Panc1 (cell line): ENCODE results near the gene TJP3.

ENCODE experiments used
- CTCF ChIP-seq: fragments of 450-650 bp; IDR thresholded peaks from 2 replicates; pipeline ENCODE4 v1.5.1; 2017; ENCODE audit warnings: mild to moderate bottlenecking
- POLR2AphosphoS5 ChIP-seq: IDR thresholded peaks from 2 replicates; pipeline ENCODE4 v1.6.1; 2012; ENCODE audit warnings: mild to moderate bottlenecking, low read depth, low read length, moderate library complexity
- TF ChIP-seq, protein P1 (sequence below), 2 experiments: IDR thresholded peaks; 2 replicates each; pipeline ENCODE4 v1.6.1; 2011 to 2012; ENCODE audit warnings: low read depth in 2 of 2, control low read depth in 1 of 2, low read length in 1 of 2, mild to moderate bottlenecking in 1 of 2, moderate library complexity in 1 of 2; ENCODE audit not compliant: insufficient read depth in 1 of 2

- TF ChIP-seq CTCF: no peak
- TF ChIP-seq, protein P1, sequence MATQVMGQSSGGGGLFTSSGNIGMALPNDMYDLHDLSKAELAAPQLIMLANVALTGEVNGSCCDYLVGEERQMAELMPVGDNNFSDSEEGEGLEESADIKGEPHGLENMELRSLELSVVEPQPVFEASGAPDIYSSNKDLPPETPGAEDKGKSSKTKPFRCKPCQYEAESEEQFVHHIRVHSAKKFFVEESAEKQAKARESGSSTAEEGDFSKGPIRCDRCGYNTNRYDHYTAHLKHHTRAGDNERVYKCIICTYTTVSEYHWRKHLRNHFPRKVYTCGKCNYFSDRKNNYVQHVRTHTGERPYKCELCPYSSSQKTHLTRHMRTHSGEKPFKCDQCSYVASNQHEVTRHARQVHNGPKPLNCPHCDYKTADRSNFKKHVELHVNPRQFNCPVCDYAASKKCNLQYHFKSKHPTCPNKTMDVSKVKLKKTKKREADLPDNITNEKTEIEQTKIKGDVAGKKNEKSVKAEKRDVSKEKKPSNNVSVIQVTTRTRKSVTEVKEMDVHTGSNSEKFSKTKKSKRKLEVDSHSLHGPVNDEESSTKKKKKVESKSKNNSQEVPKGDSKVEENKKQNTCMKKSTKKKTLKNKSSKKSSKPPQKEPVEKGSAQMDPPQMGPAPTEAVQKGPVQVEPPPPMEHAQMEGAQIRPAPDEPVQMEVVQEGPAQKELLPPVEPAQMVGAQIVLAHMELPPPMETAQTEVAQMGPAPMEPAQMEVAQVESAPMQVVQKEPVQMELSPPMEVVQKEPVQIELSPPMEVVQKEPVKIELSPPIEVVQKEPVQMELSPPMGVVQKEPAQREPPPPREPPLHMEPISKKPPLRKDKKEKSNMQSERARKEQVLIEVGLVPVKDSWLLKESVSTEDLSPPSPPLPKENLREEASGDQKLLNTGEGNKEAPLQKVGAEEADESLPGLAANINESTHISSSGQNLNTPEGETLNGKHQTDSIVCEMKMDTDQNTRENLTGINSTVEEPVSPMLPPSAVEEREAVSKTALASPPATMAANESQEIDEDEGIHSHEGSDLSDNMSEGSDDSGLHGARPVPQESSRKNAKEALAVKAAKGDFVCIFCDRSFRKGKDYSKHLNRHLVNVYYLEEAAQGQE (IDR thresholded peaks at IDR 0.05; ENCODE audit: insufficient read depth in 1 of 2, low read depth in 2 of 2, low read length in 1 of 2): no peak
- no peak for TF ChIP-seq POLR2AphosphoS5
These were observed 14.4 kb downstream of the TJP3 start for GRCh38 chr19:3722443-3723109.
